HepG2 (cell line): Measurements from ENCODE around the gene ANKRD65. TPM values are rescaled to one million over a fixed set of nuclear protein-coding genes. Genes with fewer than 3 reads are reported as not detected.

Experiments used
- ELF4 ChIP-seq: sonication (generic); formaldehyde crosslinking; IDR thresholded peaks from 2 replicates; pipeline ENCODE4 v1.5.0; 2020; ENCODE audit warnings: missing genetic modification reagents, mild to moderate bottlenecking, moderate library complexity, borderline replicate concordance
- GATAD2A ChIP-seq: IDR thresholded peaks from 2 replicates; pipeline ENCODE4 v1.6.1; 2016
- HNRNPLL ChIP-seq: fragments of 200-400 bp; formaldehyde crosslinking; IDR thresholded peaks from 2 replicates; pipeline ENCODE4 v1.6.1; 2017; ENCODE audit warnings: mild to moderate bottlenecking, low read depth, low read length; ENCODE audit not compliant: poor library complexity, severe bottlenecking
- NCOA5 ChIP-seq: sonication (generic); formaldehyde crosslinking; IDR thresholded peaks from 2 replicates; pipeline ENCODE4 v1.4.0; 2020; ENCODE audit warnings: missing genetic modification reagents
- POGZ ChIP-seq: sonication (generic); formaldehyde crosslinking; IDR thresholded peaks from 2 replicates; pipeline ENCODE4 v1.4.0; 2020; ENCODE audit warnings: mild to moderate bottlenecking, missing genetic modification reagents
- PRPF4 ChIP-seq: fragments of 200-400 bp; formaldehyde crosslinking; IDR thresholded peaks from 2 replicates; pipeline ENCODE4 v1.6.1; 2016; ENCODE audit warnings: low read length, low read depth; ENCODE audit not compliant: poor library complexity, severe bottlenecking
- TMF1 ChIP-seq: sonication (generic); formaldehyde crosslinking; IDR thresholded peaks from 2 replicates; pipeline ENCODE4 v1.8.1; 2022; ENCODE audit warnings: low read depth, missing genetic modification reagents
- U2AF2 ChIP-seq: fragments of 200-400 bp; formaldehyde crosslinking; IDR thresholded peaks from 2 replicates; pipeline ENCODE4 v1.6.1; 2017; ENCODE audit warnings: low read depth, mild to moderate bottlenecking, low read length
- ZIK1 ChIP-seq: sonication (generic); formaldehyde crosslinking; IDR thresholded peaks from 2 replicates; pipeline ENCODE4 v1.5.0; 2020; ENCODE audit warnings: mild to moderate bottlenecking, low read depth, missing genetic modification reagents, borderline replicate concordance
- ZNF10 ChIP-seq: sonication (generic); formaldehyde crosslinking; IDR thresholded peaks from 2 replicates; pipeline ENCODE4 v1.4.0; 2020; ENCODE audit warnings: mild to moderate bottlenecking, low read depth, missing genetic modification reagents, borderline replicate concordance
- ZNF160 ChIP-seq: sonication (generic); formaldehyde crosslinking; IDR thresholded peaks from 2 replicates; pipeline ENCODE4 v1.8.0; 2022; ENCODE audit warnings: mild to moderate bottlenecking, inconsistent platforms, missing genetic modification reagents
- ZNF205 ChIP-seq: IDR thresholded peaks from 2 replicates; pipeline ENCODE4 v1.6.1; 2018; ENCODE audit warnings: missing biosample characterization, missing genetic modification reagents
- ZNF430 ChIP-seq: sonication (generic); formaldehyde crosslinking; IDR thresholded peaks from 2 replicates; pipeline ENCODE4 v1.9.0; 2021; ENCODE audit warnings: mild to moderate bottlenecking, missing genetic modification reagents
- ZNF564 ChIP-seq: sonication (generic); formaldehyde crosslinking; IDR thresholded peaks from 2 replicates; pipeline ENCODE4 v1.8.1; 2023; ENCODE audit warnings: mild to moderate bottlenecking, missing genetic modification reagents
- ZNF616 ChIP-seq: sonication (generic); formaldehyde crosslinking; IDR thresholded peaks from 2 replicates; pipeline ENCODE4 v1.5.0; 2020; ENCODE audit warnings: low read depth, mild to moderate bottlenecking, missing genetic modification reagents
- ZNF652 ChIP-seq: IDR thresholded peaks from 2 replicates; pipeline ENCODE4 v1.6.1; 2016; ENCODE audit warnings: low read depth, borderline replicate concordance
- ZNF792 ChIP-seq: IDR thresholded peaks from 2 replicates; pipeline ENCODE4 v1.6.1; 2016
- ZSCAN29 ChIP-seq: sonication (generic); formaldehyde crosslinking; conservative IDR thresholded peaks from 2 replicates; pipeline ENCODE4 v1.4.0; 2020; ENCODE audit warnings: mild to moderate bottlenecking, missing genetic modification reagents
- ZZZ3 ChIP-seq: sonication (generic); formaldehyde crosslinking; IDR thresholded peaks from 2 replicates; pipeline ENCODE4 v1.4.0; 2020; ENCODE audit warnings: missing genetic modification reagents, mild to moderate bottlenecking, borderline replicate concordance
- polyA plus RNA-seq, 8 experiments: library from polyadenylated mRNA; depleted of rRNA in 3 of 8; stranded (reverse) in 7 of 8; unstranded in 1 of 8; fragments of >200 nt; fragmentation: Illumina TruSeq in 4 of 8; extraction: Trizol in 4 of 8; gene quantifications; 2 replicates each; pipeline versions ENCODE4 v1.2.1 to v1.2.3, GENCODE V29; 2011 to 2016; ENCODE audit warnings: low read depth in 4 of 8, missing spikeins in 1 of 8, mixed read lengths in 1 of 8; ENCODE audit not compliant: insufficient read depth in 1 of 8
- total RNA-seq, 5 experiments: library from RNA; depleted of rRNA; stranded (reverse); fragments of >200 nt; fragmentation: Illumina TruSeq; extraction: Trizol; gene quantifications; 2 replicates each; pipeline ENCODE4 v1.2.3, GENCODE V29; 2016; ENCODE audit warnings: low read depth in 1 of 5
- TF ChIP-seq, protein P1 (sequence below): IDR thresholded peaks from 2 replicates; pipeline ENCODE4 v1.6.1; 2016; ENCODE audit warnings: low read depth
- TF ChIP-seq, protein P2 (sequence below): sonication (generic); formaldehyde crosslinking; IDR thresholded peaks from 2 replicates; pipeline ENCODE4 v1.5.1; 2020; ENCODE audit warnings: mild to moderate bottlenecking, missing genetic modification reagents, moderate library complexity
- TF ChIP-seq, protein P3 (sequence below): sonication (generic); formaldehyde crosslinking; conservative IDR thresholded peaks from 2 replicates; pipeline ENCODE4 v1.8.1; 2023; ENCODE audit warnings: missing genetic modification reagents
- TF ChIP-seq, protein P4 (sequence below): sonication (generic); formaldehyde crosslinking; IDR thresholded peaks from 2 replicates; pipeline ENCODE4 v1.5.1; 2020; ENCODE audit warnings: missing genetic modification reagents, mild to moderate bottlenecking, borderline replicate concordance

Gene ANKRD65
- total and polyA plus RNA-seq, 2 of the 13 experiments (the other 11 are each of a cell fraction or from before 2014, with no cell fraction given) = 12.1 to 30.1 TPM

DNA sequence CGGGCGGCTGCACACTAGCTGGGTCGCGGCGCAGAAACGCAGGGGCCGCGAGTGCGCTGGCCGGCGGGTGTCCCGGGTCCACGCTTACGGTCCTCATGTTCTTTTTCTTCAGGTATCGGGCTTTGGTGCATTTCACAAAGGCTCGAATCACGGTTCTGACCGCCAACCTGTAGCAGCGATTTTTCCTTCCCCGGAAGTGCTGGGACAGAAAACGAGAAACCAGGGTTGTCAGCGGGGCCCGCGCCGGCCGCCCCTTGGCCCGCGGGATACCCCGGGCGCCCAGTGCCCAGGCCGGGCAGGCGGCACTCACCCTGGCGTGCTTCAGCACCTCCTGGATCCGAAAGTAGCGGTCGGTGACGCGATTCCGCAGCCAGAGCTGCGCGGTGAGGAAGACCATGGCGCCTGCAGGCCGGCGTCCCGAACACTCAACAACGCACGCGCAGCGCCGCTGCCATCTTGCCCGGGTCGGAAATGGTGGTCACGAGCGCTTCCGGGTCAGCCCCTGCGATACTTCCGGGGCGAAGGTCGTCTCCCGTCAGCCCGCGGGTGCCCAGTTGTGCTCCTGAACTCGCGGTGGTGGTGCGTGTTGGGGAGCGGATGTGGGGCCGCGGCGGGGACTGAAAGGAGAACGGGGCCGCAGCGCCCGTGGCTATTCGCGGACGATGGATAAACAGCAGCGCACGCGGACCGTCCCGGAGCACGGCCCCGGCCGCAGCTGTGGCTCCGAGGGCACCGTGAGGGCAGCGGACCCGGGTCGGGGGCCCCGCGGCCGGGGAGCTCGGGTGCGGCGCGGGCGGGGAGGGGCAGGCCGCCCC, 14.0 kb downstream of the ANKRD65 start, which contains the start of gene MRPL20 (continued):
- TF ChIP-seq, protein P1, sequence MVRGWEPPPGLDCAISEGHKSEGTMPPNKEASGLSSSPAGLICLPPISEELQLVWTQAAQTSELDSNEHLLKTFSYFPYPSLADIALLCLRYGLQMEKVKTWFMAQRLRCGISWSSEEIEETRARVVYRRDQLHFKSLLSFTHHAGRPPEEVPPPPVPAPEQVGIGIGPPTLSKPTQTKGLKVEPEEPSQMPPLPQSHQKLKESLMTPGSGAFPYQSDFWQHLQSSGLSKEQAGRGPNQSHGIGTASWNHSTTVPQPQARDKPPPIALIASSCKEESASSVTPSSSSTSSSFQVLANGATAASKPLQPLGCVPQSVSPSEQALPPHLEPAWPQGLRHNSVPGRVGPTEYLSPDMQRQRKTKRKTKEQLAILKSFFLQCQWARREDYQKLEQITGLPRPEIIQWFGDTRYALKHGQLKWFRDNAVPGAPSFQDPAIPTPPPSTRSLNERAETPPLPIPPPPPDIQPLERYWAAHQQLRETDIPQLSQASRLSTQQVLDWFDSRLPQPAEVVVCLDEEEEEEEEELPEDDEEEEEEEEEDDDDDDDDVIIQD (CRISPR knock-in tag) = peak; percentile 48; the same call in 1 of the 2 replicates
- TF ChIP-seq U2AF2 (0 out of 2 replicates have a peak, but pooled peaks have one; percentile 46), ZNF564 (CRISPR knock-in tag) (peak; percentile 62; the same call in 1 of the 2 replicates), TMF1 (peak; percentile 81; the same call in 1 of the 2 replicates), ZSCAN29 (0 out of 2 replicates have a peak, but pooled peaks have one; percentile 51), NCOA5 (CRISPR knock-in tag) (no peak), HNRNPLL (peak; percentile 65), ZNF430 (CRISPR knock-in tag) (peak; percentile 88), ZIK1 (peak; percentile 89; the same call in 1 of the 2 replicates), PRPF4 (no peak), ELF4 (CRISPR knock-in tag) (peak; percentile 77; the same call in 1 of the 2 replicates), ZNF792 (peak; percentile 42; the same call in 1 of the 2 replicates), GATAD2A (CRISPR knock-in tag) (peak; percentile 69), ZZZ3 (no peak; the same call in none of the 2 replicates), ZNF10 (CRISPR knock-in tag) (no peak), ZNF160 (CRISPR knock-in tag) (peak; percentile 82), POGZ (peak; percentile 76; the same call in 1 of the 2 replicates), ZNF652 (CRISPR knock-in tag) (no peak), ZNF616 (CRISPR knock-in tag) (peak; percentile 82; the same call in 1 of the 2 replicates), ZNF205 (CRISPR knock-in tag) (peak; percentile 87)
- TF ChIP-seq, protein P2, sequence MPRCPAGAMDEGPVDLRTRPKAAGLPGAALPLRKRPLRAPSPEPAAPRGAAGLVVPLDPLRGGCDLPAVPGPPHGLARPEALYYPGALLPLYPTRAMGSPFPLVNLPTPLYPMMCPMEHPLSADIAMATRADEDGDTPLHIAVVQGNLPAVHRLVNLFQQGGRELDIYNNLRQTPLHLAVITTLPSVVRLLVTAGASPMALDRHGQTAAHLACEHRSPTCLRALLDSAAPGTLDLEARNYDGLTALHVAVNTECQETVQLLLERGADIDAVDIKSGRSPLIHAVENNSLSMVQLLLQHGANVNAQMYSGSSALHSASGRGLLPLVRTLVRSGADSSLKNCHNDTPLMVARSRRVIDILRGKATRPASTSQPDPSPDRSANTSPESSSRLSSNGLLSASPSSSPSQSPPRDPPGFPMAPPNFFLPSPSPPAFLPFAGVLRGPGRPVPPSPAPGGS (CRISPR knock-in tag) = peak; percentile 75; the same call in 1 of the 2 replicates
- TF ChIP-seq, protein P3, sequence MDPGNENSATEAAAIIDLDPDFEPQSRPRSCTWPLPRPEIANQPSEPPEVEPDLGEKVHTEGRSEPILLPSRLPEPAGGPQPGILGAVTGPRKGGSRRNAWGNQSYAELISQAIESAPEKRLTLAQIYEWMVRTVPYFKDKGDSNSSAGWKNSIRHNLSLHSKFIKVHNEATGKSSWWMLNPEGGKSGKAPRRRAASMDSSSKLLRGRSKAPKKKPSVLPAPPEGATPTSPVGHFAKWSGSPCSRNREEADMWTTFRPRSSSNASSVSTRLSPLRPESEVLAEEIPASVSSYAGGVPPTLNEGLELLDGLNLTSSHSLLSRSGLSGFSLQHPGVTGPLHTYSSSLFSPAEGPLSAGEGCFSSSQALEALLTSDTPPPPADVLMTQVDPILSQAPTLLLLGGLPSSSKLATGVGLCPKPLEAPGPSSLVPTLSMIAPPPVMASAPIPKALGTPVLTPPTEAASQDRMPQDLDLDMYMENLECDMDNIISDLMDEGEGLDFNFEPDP (CRISPR knock-in tag) = no peak
- TF ChIP-seq, protein P4, sequence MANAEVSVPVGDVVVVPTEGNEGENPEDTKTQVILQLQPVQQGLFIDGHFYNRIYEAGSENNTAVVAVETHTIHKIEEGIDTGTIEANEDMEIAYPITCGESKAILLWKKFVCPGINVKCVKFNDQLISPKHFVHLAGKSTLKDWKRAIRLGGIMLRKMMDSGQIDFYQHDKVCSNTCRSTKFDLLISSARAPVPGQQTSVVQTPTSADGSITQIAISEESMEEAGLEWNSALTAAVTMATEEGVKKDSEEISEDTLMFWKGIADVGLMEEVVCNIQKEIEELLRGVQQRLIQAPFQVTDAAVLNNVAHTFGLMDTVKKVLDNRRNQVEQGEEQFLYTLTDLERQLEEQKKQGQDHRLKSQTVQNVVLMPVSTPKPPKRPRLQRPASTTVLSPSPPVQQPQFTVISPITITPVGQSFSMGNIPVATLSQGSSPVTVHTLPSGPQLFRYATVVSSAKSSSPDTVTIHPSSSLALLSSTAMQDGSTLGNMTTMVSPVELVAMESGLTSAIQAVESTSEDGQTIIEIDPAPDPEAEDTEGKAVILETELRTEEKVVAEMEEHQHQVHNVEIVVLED (CRISPR knock-in tag) = peak; percentile 88
